Erythroblast (primary cell): Measurements from ENCODE around the gene TOMM7.

Source experiments
- GATA1 ChIP-seq: IDR thresholded peaks from 2 replicates; pipeline ENCODE4 v1.6.1; 2011; ENCODE audit warnings: low read depth, mild to moderate bottlenecking, control low read depth, low read length, moderate library complexity
- POLR2A ChIP-seq: IDR thresholded peaks from 2 replicates; pipeline ENCODE4 v1.6.1; 2011; ENCODE audit warnings: mild to moderate bottlenecking, low read length

- TF ChIP-seq POLR2A (no peak), GATA1 (no peak)
Observed at GRCh38 chr7:22809902-22810642, 12.6 kb downstream of the TOMM7 start.
